ENCODE data around the gene AP3S2. TPM values are rescaled to one million over a fixed set of nuclear protein-coding genes. Genes with fewer than 3 reads are reported as not detected.

Gene AP3S2
- polyA plus RNA-seq, 1 donor (not counting 4 experiments of a cell fraction or from before 2014, with no cell fraction given): 34.6 TPM

DNA sequence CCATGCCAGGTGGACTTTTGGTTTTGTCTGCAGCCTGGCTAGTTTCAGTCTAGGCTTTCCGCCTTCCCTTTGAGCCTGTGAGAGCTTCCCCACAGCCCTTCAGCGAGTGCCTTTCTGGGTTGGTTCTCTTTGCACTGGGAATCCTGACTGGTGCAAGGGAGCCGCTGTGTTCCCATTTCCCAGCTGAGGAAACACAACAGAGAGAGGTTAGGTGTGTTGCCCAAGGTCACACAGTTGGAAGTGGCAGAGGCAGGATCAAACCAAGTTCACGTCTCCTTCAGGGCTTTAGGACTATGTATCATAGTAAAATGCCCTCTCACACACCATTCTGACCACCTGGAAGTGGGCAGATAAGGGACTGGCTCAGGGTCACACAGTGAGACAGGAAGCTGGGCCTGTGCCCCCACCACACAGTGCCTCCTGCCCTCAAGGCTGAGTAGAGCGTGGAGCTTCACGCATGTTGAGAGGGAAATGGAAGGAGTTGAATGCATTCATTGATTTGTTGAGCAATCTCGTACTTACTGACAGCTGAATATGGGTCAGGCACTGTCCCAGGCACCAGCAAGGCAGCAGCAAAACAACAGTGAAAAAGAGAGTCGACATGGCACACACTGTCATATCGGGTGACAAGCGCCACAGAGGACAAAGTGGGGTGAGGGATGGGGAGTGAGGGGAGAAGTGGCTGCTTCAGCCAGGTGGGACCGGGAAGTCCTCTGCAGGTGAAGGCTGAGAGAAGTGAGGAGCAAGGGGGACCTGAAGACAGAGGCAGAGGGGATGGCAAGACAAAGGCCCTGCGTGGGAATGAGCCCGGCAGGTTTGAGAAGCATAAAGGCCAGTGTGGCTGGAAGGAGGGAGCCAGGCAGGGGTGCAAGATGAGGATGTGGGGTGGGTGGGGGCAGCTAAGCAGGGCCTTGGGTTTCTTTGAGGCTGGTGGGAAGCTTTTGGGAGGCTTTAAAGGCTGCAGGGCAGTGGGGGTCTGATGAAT is 66.8 kb downstream of the AP3S2 start:
- dilution Hi-C loops (cut with MboI; ENCODE audit: extremely low pct_ligation_motif_present, low sequenced_read_pairs): no loop called here
- no peak overlapping the region for H3K4me3 ChIP-seq (ENCODE audit: control insufficient read depth in 2 of 3, extremely low read depth in 1 of 3, insufficient read depth in 2 of 3, low read depth in 1 of 3, low read length in 3 of 3)
- no peak for DNase-seq (ENCODE audit: low read depth, low spot score)
- H3K9me3 ChIP-seq (ENCODE audit: control insufficient read depth, low read depth, low read length): no peaks in the 10 kb centered on the region
- peaks cover 0 to 3% of the 10 kb centered on the region in 2 experiments for H3K36me3 ChIP-seq (ENCODE audit: control insufficient read depth in 2 of 2, extremely low read depth in 1 of 2, insufficient read depth in 2 of 2, low read length in 2 of 2)
- no peak overlapping the region for H3K9ac ChIP-seq (ENCODE audit: control insufficient read depth, extremely low read depth, insufficient read depth, low read length)
- FAIRE-seq: no peak
- H3K4me2 ChIP-seq (ENCODE audit: control insufficient read depth, extremely low read depth, insufficient read depth, low read depth, low read length): no peak overlapping the region
- no peaks in the 10 kb centered on the region for H3K9me1 ChIP-seq (ENCODE audit: control insufficient read depth, extremely low read depth, insufficient read depth, low read length)
- no peaks in the 10 kb centered on the region for H3K79me2 ChIP-seq (ENCODE audit: control insufficient read depth, insufficient read depth, low read length)
- no peak overlapping the region for H2AFZ ChIP-seq (ENCODE audit: control insufficient read depth, low read length)
- H4K20me1 ChIP-seq (ENCODE audit: control insufficient read depth, extremely low read depth, insufficient read depth, low read length): no peaks in the 10 kb centered on the region
- no peak for TF ChIP-seq EZH2 (IDR thresholded peaks at IDR 0.05; ENCODE audit: low read length)
- TF ChIP-seq, protein P1, sequence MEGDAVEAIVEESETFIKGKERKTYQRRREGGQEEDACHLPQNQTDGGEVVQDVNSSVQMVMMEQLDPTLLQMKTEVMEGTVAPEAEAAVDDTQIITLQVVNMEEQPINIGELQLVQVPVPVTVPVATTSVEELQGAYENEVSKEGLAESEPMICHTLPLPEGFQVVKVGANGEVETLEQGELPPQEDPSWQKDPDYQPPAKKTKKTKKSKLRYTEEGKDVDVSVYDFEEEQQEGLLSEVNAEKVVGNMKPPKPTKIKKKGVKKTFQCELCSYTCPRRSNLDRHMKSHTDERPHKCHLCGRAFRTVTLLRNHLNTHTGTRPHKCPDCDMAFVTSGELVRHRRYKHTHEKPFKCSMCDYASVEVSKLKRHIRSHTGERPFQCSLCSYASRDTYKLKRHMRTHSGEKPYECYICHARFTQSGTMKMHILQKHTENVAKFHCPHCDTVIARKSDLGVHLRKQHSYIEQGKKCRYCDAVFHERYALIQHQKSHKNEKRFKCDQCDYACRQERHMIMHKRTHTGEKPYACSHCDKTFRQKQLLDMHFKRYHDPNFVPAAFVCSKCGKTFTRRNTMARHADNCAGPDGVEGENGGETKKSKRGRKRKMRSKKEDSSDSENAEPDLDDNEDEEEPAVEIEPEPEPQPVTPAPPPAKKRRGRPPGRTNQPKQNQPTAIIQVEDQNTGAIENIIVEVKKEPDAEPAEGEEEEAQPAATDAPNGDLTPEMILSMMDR (optimal IDR thresholded peaks at IDR 0.05 in 1 of 3, IDR thresholded peaks at IDR 0.05 in 1 of 3, conservative IDR thresholded peaks at IDR 0.05 in 1 of 3; ENCODE audit: extremely low read depth in 1 of 3, insufficient read depth in 2 of 3, low read length in 3 of 3): no peak
- H3K27me3 ChIP-seq (ENCODE audit: control insufficient read depth, extremely low read depth, insufficient read depth, low read length): no peaks in the 10 kb centered on the region
- H3K27ac ChIP-seq (ENCODE audit: control insufficient read depth, insufficient read depth, low read length): no peak overlapping the region
- peaks cover 26% of the 10 kb centered on the region for H3K4me1 ChIP-seq (ENCODE audit: control insufficient read depth, extremely low read depth, insufficient read depth, low read length)

DNA sequence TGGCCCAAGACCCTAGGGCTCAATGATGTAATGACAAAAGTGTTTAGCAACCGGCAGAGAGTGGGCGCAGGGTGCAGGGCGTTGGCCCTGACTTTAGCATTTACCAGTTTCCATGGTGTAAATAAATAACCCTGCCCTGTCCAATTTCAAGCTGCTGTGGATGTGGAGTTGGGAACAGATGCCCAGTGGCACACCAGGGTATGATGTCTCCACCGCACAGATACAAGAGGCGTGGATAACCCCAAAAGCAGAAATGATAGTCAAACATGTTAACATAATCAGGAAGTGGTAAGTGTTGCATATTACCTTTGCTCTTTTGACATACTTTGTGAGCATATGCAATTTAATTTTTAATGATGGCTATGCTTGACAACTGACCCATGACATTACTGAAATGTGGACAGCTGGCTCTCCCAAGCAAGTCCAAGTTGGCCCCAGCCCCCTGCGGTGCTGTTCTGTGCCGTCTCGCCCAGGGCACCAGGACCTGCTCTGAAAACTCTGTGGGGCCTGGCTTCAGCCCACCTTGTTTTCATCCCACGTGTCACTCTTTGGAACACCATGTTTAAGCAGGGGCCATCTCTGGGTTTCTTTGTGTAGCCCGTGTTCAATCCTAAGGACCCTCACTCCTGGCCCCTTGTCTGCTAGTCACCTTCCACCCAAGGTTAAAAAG is 68.4 kb downstream of the AP3S2 start:
- no peak overlapping the region for H3K9ac ChIP-seq (ENCODE audit: control insufficient read depth, extremely low read depth, insufficient read depth, low read length)
- H3K9me1 ChIP-seq (ENCODE audit: control insufficient read depth, extremely low read depth, insufficient read depth, low read length): no peaks in the 10 kb centered on the region
- H2AFZ ChIP-seq (ENCODE audit: control insufficient read depth, low read length): no peak overlapping the region
- no peak overlapping the region for H3K4me3 ChIP-seq (ENCODE audit: control insufficient read depth in 2 of 3, extremely low read depth in 1 of 3, insufficient read depth in 2 of 3, low read depth in 1 of 3, low read length in 3 of 3)
- H3K27ac ChIP-seq (ENCODE audit: control insufficient read depth, insufficient read depth, low read length): no peak overlapping the region
- no peak for DNase-seq (ENCODE audit: low read depth, low spot score)
- dilution Hi-C loops (cut with MboI; ENCODE audit: extremely low pct_ligation_motif_present, low sequenced_read_pairs): no loop called here
- no peak for FAIRE-seq
- H3K27me3 ChIP-seq (ENCODE audit: control insufficient read depth, extremely low read depth, insufficient read depth, low read length): no peaks in the 10 kb centered on the region
- H3K36me3 ChIP-seq (ENCODE audit: control insufficient read depth in 2 of 2, extremely low read depth in 1 of 2, insufficient read depth in 2 of 2, low read length in 2 of 2): peaks cover 0 to 3% of the 10 kb centered on the region in 2 experiments
- peaks cover 40% of the 10 kb centered on the region for H3K4me1 ChIP-seq (ENCODE audit: control insufficient read depth, extremely low read depth, insufficient read depth, low read length)
- no peaks in the 10 kb centered on the region for H4K20me1 ChIP-seq (ENCODE audit: control insufficient read depth, extremely low read depth, insufficient read depth, low read length)
- H3K4me2 ChIP-seq (ENCODE audit: control insufficient read depth, extremely low read depth, insufficient read depth, low read depth, low read length): no peak overlapping the region
- H3K9me3 ChIP-seq (ENCODE audit: control insufficient read depth, low read depth, low read length): no peaks in the 10 kb centered on the region
- H3K79me2 ChIP-seq (ENCODE audit: control insufficient read depth, insufficient read depth, low read length): no peaks in the 10 kb centered on the region
- TF ChIP-seq, protein P1 (optimal IDR thresholded peaks at IDR 0.05 in 1 of 3, IDR thresholded peaks at IDR 0.05 in 1 of 3, conservative IDR thresholded peaks at IDR 0.05 in 1 of 3; ENCODE audit: extremely low read depth in 1 of 3, insufficient read depth in 2 of 3, low read length in 3 of 3): no peak
- TF ChIP-seq EZH2 (IDR thresholded peaks at IDR 0.05; ENCODE audit: low read length): no peak
